ENCODE measurements around the gene SLAMF7. TPM values are rescaled to one million over a fixed set of nuclear protein-coding genes. Genes with fewer than 3 reads are reported as not detected.

Gene SLAMF7
- total and polyA plus RNA-seq, 2 donors (not counting 3 experiments of a cell fraction or from before 2014, with no cell fraction given): not detected

- Histone ChIP-seq H3K9ac (replicated peaks; ENCODE audit: extremely low read depth, insufficient read depth, low read length) (no peak overlapping the region), H3K4me1 (ENCODE audit: control insufficient read depth, extremely low read depth, insufficient read depth, low read length) (no peaks in the 10 kb centered on the region), H3K4me3 (replicated peaks in 1 of 3; ENCODE audit: insufficient read depth in 1 of 3, low read depth in 1 of 3, low read length in 3 of 3) (no peak overlapping the region), H4K20me1 (replicated peaks; ENCODE audit: control insufficient read depth, extremely low read depth, insufficient read depth, low read length) (no peaks in the 10 kb centered on the region), H3K4me2 (ENCODE audit: insufficient read depth, low read length) (no peak overlapping the region), H3K36me3 (ENCODE audit: control insufficient read depth in 2 of 2, extremely low read depth in 1 of 2, insufficient read depth in 2 of 2, low read length in 2 of 2) (no peaks in the 10 kb centered on the region), H3K9me3 (replicated peaks; ENCODE audit: control insufficient read depth, insufficient read depth, low read length) (no peaks in the 10 kb centered on the region), H2AFZ (ENCODE audit: low read depth, low read length) (no peak overlapping the region), H3K27ac (ENCODE audit: insufficient read depth, low read depth, low read length) (no peak overlapping the region), H3K27me3 (ENCODE audit: control insufficient read depth in 2 of 2, insufficient read depth in 2 of 2, low read length in 2 of 2) (peaks cover 5 to 7% of the 10 kb centered on the region in 2 experiments), H3K79me2 (ENCODE audit: control insufficient read depth, insufficient read depth, low read length) (no peaks in the 10 kb centered on the region), H3K9me1 (replicated peaks; ENCODE audit: control insufficient read depth, extremely low read depth, insufficient read depth, low read length) (no peaks in the 10 kb centered on the region)
- TF ChIP-seq GATA2 (IDR thresholded peaks at IDR 0.05; ENCODE audit: insufficient read depth, insufficient read length, low read depth, low read length) (no peak), POLR2A (IDR thresholded peaks at IDR 0.05; ENCODE audit: low read depth, low read length) (no peak), JUN (IDR thresholded peaks at IDR 0.05; ENCODE audit: borderline replicate concordance, insufficient read depth, insufficient read length, low read depth) (no peak), POLR2AphosphoS5 (IDR thresholded peaks at IDR 0.05; ENCODE audit: insufficient read depth, low read depth, low read length) (no peak), FOS (IDR thresholded peaks at IDR 0.05; ENCODE audit: borderline replicate concordance, insufficient read depth, low read length) (no peak), MYC (IDR thresholded peaks at IDR 0.05; ENCODE audit: low read depth, low read length) (no peak), EZH2 (IDR thresholded peaks at IDR 0.05; ENCODE audit: borderline replicate concordance, low read depth, low read length, severe bottlenecking) (no peak)
- TF ChIP-seq, protein P1, sequence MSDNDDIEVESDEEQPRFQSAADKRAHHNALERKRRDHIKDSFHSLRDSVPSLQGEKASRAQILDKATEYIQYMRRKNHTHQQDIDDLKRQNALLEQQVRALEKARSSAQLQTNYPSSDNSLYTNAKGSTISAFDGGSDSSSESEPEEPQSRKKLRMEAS (IDR thresholded peaks at IDR 0.05; ENCODE audit: insufficient read depth, insufficient read length): no peak
- TF ChIP-seq, protein P2, sequence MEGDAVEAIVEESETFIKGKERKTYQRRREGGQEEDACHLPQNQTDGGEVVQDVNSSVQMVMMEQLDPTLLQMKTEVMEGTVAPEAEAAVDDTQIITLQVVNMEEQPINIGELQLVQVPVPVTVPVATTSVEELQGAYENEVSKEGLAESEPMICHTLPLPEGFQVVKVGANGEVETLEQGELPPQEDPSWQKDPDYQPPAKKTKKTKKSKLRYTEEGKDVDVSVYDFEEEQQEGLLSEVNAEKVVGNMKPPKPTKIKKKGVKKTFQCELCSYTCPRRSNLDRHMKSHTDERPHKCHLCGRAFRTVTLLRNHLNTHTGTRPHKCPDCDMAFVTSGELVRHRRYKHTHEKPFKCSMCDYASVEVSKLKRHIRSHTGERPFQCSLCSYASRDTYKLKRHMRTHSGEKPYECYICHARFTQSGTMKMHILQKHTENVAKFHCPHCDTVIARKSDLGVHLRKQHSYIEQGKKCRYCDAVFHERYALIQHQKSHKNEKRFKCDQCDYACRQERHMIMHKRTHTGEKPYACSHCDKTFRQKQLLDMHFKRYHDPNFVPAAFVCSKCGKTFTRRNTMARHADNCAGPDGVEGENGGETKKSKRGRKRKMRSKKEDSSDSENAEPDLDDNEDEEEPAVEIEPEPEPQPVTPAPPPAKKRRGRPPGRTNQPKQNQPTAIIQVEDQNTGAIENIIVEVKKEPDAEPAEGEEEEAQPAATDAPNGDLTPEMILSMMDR (IDR thresholded peaks at IDR 0.05; ENCODE audit: extremely low read depth in 1 of 2, insufficient read depth in 1 of 2, low read depth in 1 of 2, low read length in 2 of 2): no peak
- FAIRE-seq (no peak), DNase-seq (ENCODE audit: low read depth, low spot score) (no peak)
- ChIA-PET CTCF (interaction anchor here (0.9 to 1.8 kb wide), 4 partner anchors 10 to 42 kb away, joined by 3 to 10 read pairs (median 4); no protein-coding TSS in a partner anchor), POLR2A (no interaction called here)
- intact Hi-C loops (cut with micrococcal nuclease): no loop called here
- dilution Hi-C loops (cut with MboI; ENCODE audit: extremely low pct_ligation_motif_present, low sequenced_read_pairs): no loop called here
- BruUV-seq (replicated peaks): no TSS peak
Measured at GRCh38 chr1:160767395-160768294, 28.6 kb downstream of the SLAMF7 start.

Data from endothelial cell of umbilical vein (primary cell).